CD4-positive, alpha-beta T cell treated with Interleukin-17A for 4 hours (primary cell): ENCODE data around the gene TAF9B.
"Not testable (repeated sequence)": the region's sequence is repeated elsewhere in the genome, so short reads cannot be mapped to it uniquely, and the experiment has no call there.

Experiments
- DNase-seq: peaks from one replicate; pipeline ENCODE4 v3.0.0-alpha.2; 2020; ENCODE audit warnings: mixed read lengths

The TAF9B gene

GRCh38 chrX:78111140-78111931, 28.1 kb downstream of the TAF9B start:
- no peak for DNase-seq

GRCh38 chrX:78109458-78109857, 30.0 kb downstream of the TAF9B start:
- DNase-seq: no peak

- DNase-seq: no peak
Measured at GRCh38 chrX:78106651-78106986, 32.8 kb downstream of the TAF9B start.

GRCh38 chrX:78105944-78106650, 33.4 kb downstream of the TAF9B start:
- DNase-seq: peak; percentile 54

- DNase-seq: peak; percentile 36
Measured at GRCh38 chrX:78104447-78105176, 34.8 kb downstream of the TAF9B start.

DNA sequence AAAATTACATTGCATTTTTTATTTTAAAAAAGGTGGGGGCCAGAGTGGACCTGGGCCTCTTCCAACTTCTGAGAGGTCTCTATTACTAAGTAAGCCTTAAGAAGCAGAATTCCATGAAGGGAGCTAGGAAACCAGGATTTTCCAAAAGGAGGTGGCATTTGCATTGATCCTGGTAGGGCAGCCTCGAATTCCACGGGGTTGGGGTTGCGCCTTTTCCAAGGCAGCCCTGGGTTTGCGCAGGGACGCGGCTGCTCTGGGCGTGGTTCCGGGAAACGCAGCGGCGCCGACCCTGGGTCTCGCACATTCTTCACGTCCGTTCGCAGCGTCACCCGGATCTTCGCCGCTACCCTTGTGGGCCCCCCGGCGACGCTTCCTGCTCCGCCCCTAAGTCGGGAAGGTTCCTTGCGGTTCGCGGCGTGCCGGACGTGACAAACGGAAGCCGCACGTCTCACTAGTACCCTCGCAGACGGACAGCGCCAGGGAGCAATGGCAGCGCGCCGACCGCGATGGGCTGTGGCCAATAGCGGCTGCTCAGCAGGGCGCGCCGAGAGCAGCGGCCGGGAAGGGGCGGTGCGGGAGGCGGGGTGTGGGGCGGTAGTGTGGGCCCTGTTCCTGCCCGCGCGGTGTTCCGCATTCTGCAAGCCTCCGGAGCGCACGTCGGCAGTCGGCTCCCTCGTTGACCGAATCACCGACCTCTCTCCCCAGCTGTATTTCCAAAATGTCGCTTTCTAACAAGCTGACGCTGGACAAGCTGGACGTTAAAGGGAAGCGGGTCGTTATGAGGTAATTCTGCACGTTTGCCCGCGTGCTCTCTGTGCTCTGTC, 35.6 kb downstream of the TAF9B start, which contains the start of gene PGK1:
Gene PGK1 (plus strand): TSS at position 626 of the 824 bp plus-strand sequence. CDS start 93 bp downstream, at position 719.
- DNase-seq: peak; percentile 92

DNA sequence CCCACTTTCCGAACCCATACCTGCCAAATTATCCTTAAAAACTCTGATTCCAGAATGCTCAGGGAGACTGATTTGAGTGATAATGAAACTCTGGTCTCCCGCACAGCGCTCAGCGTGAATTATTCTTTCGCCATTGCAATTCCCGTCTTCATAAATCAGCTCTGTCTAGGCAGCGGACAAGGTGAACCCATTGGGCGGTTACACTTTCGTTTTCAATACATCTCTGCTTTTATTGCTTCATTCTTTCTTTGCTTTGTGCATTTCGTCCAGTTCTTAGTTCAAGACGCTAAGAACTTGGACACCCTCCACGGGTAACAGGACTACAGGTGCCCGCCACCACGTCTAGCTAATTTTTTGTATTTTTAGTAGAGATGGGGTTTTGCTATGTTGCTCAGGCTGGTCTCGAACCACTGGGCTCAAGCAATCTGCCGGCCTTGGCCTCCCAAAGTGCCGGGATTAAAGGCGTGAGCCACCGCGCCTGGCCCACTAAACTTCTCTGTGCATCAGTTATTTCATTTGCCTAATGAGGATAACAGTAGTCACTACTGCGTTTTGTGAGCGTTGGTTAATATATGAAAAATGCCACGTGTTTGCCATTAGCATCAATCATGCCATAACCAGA, 36.3 kb downstream of the TAF9B start:
- DNase-seq: no peak

DNA sequence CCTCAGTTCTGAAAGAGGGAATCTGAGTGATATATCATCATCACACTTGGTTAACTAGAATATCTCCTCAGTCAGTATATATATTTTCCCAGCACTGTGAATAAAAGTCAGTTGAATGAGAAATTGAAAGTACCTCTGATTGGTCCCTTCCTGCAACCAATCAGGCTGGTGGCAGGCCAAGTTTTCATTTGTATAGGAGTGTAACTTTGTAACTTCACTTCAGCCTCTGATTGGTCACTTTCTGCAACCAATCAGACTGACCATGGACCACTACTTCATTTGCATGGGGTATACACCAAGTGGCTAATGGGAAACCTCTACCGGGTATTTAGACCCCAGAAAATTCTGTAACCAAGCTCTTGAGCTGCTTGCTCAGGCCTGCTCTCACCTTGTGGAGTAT, 37.4 kb downstream of the TAF9B start:
- no peak for DNase-seq

- DNase-seq: no peak
Measured at GRCh38 chrX:78098108-78098507, 41.3 kb downstream of the TAF9B start.

- DNase-seq: peak; percentile 24
Measured at GRCh38 chrX:78092296-78092695, 47.2 kb downstream of the TAF9B start.

DNA sequence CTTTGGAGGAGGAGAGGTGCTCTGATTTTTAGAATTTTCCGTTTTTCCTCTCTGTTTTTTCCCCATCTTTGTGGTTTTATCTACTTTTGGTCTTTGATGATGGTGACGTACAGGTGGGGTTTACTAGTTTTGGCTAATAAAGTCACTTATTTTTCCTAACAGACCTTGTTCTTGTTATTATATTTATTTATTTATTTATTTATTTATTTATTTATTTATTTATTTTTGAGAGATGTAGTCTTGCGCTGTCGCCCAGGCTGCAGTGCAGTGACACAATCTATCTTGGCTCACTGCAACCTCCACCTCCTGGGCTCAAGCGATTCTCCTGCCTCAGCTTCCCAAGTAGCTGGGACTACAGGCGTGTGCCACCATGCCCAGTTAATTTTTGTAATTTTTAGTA, 58.0 kb downstream of the TAF9B start:
- DNase-seq: not testable (repeated sequence)
